ENCODE results near the gene FARS2. TPM values are rescaled to one million over a fixed set of nuclear protein-coding genes. Genes with fewer than 3 reads are reported as not detected.
A peak's percentile ranks its signal among the peaks of the same experiment; 100 is the strongest.

The FARS2 gene
- total RNA-seq, 1 donor = 29.8 TPM

DNA sequence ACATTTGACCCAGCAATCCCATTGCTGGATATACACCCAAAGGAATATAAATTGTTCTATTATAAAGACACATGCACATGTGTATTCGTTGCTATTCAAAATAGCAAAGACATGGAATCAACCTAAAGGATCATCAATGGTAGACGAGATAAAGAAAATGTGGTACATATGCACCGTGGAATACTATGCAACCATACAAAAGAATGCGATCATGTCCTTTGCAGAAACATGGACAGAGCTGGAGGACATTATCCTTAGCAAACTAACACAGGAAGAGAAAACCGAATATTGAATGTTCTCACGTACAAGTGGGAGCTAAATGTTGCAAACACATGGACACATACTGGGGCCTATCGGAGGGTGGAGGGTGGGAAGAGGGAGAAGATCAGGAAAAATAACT is 405.4 kb downstream of the FARS2 start:
- no peak for DNase-seq (ENCODE audit: low read depth)
- TF ChIP-seq, protein P1, sequence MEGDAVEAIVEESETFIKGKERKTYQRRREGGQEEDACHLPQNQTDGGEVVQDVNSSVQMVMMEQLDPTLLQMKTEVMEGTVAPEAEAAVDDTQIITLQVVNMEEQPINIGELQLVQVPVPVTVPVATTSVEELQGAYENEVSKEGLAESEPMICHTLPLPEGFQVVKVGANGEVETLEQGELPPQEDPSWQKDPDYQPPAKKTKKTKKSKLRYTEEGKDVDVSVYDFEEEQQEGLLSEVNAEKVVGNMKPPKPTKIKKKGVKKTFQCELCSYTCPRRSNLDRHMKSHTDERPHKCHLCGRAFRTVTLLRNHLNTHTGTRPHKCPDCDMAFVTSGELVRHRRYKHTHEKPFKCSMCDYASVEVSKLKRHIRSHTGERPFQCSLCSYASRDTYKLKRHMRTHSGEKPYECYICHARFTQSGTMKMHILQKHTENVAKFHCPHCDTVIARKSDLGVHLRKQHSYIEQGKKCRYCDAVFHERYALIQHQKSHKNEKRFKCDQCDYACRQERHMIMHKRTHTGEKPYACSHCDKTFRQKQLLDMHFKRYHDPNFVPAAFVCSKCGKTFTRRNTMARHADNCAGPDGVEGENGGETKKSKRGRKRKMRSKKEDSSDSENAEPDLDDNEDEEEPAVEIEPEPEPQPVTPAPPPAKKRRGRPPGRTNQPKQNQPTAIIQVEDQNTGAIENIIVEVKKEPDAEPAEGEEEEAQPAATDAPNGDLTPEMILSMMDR (IDR thresholded peaks at IDR 0.05; ENCODE audit: insufficient read depth, low read depth, low read length) = no peak
- H3K4me3 ChIP-seq (ENCODE audit: low read depth, low read length) = no peak overlapping the region

DNA sequence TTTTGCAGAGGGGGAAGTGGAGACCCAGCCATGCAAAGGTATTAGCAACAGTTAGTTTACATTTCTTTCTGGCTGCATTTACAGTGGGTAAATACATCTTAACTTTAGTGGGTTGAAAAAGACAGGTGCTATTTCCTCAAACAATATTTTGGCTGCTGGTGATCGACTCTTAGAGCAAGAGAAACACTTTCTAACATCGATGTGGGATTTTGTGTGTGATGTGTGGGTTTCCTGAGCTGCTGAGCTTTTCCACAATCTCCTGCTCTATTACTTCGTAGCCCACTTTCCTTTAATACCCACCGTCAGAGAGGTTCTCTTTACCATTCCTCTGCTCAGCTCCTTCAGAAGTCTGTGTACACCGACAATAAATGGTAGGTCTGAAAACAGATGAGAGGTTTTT is 406.4 kb downstream of the FARS2 start:
- no peak for DNase-seq (ENCODE audit: low read depth)
- TF ChIP-seq, protein P1 (IDR thresholded peaks at IDR 0.05; ENCODE audit: insufficient read depth, low read depth, low read length) = no peak

DNA sequence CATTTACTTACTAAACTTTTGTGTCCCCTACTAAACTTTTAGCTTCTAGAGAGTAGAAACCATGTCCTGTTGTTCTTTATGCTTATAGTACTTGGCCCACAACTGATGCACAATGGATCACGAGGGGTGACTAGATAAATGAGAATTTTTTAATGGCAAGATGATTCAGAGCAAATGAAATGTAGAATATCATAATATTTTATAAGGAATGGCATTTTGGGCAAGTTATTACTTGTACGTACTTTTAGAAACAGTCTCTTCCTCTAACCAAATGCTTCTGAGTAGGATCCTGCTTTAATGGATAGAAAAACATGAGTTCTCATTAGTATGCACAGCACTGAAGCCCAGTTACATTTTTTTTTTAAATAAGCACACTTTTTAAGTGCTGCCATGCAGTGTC is 409.1 kb downstream of the FARS2 start:
- DNase-seq (ENCODE audit: low read depth) = no peak
- no peak overlapping the region for H3K4me3 ChIP-seq (ENCODE audit: low read depth, low read length)
- TF ChIP-seq, protein P1 (IDR thresholded peaks at IDR 0.05; ENCODE audit: insufficient read depth, low read depth, low read length) = no peak

More for the DNA sequence above, 406.4 kb downstream of the FARS2 start:
- no peak overlapping the region for H3K4me3 ChIP-seq (ENCODE audit: low read depth, low read length)

DNA sequence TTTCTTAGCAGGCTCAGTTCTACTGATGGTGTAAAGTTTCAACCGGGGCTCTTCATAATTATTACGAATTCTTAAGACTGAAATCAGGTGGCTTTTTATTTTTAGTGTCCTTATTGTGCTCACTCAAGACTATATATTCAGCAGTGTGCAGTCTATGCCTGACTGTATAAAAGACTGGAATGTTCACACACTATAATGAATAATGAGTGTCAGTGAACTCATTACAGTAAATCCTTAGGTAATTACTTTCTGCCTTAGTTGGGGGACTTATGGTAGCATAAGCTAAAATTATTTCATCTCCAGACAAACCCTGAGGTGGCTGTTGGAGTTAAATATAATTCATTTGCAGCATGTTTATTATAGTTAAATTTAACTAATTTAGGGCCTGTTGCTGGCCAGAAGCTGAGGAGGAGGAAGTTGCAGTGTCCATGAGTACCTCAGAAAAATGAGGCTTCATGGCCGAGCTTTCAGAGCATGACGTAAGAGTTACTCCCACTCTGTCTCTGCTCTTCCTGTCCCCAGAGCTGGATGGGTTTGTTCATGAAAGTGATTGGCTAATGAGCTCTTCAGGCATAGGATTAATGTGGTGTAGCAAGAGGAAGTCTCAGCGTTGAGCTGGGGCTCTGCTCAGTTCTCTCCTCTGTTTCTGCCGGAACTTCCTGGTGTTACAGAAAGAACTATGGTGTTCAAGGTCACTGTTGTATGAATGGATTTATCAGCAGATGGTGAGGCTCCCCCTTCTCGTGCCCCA is 409.7 kb downstream of the FARS2 start:
- no peak overlapping the region for H3K4me3 ChIP-seq (ENCODE audit: low read depth, low read length)
- peak; percentile 72 for DNase-seq (ENCODE audit: low read depth)
- TF ChIP-seq, protein P1 (IDR thresholded peaks at IDR 0.05; ENCODE audit: insufficient read depth, low read depth, low read length) = no peak

DNA sequence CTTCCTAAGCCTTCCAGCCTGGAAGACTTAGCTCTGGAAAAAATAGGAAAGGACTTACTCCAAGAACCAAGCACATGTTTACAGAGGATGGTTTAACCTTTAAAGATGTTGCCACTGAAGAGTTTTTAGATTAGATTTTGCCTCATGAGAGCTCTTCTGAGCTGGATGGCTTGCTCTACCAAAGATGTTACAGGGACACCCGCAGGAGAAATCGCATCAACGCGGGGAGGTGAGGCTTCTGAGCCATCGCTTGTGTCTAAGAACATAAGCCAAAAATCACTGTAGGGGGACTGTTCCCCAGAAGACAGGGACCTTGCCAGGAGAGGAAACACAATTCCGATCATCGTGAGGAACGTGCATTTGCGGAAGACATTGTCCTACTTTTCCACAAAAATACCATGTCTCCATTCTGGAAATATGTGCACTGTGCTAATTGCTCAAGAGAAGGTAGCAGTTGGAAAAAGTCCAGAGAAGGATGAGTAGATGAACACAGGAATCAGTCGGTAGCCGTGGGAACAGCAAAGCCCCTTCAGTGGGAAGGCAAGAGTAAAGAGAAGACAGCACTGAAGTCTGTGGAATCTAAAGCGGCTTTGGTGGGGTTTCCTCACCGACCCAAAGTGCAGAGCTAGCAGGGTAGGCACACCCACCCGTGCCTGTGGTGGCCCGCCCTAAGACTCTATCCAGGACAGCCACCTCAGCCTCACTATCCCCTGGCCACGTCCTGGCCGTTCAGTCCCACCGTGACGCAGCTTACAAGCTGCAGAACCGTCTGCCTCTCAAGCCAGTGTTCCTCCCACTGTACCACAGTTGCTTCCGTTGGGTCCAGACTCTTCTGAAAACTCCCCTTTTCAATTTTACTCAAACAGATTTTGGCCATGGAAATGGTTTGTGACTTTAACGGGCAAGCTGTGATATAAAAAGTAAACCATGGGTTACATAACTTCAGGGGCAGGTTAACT is 410.6 kb downstream of the FARS2 start:
- TF ChIP-seq, protein P1 (IDR thresholded peaks at IDR 0.05; ENCODE audit: insufficient read depth, low read depth, low read length) = no peak
- H3K4me3 ChIP-seq (ENCODE audit: low read depth, low read length) = no peak overlapping the region
- peak; percentile 20 for DNase-seq (ENCODE audit: low read depth)

DNA sequence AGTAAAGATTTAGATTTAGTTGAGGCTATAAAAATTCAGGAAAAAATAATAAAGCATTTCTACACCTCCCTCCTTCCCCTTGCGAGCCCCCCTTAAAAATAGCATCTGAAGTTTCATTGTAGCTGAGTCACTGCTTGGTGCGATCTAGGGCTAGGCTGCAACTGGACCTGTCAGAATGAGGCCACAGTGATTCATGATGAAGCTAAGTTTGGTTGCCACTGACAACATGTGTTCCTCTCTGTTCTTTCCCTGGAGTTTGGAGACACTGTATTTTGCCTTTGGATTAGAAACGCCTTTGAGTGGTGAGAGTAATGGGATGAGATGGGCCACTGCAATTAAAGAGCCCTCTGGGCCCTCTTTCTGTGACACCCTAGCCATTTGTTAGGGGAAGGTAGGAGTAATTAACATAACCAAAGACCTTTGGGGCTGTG is 411.3 kb downstream of the FARS2 start:
- TF ChIP-seq, protein P1 (IDR thresholded peaks at IDR 0.05; ENCODE audit: insufficient read depth, low read depth, low read length) = no peak
- H3K4me3 ChIP-seq (ENCODE audit: low read depth, low read length) = no peak overlapping the region
- peak; percentile 81 for DNase-seq (ENCODE audit: low read depth)

All from fibroblast of villous mesenchyme (primary cell).